HG02678 (cell line): ENCODE data around the gene RGL2.

Source experiments
- ATAC-seq: cut with Tn5 transposase; IDR thresholded peaks from one replicate; pipeline ENCODE4 v1.9.1; 2021; ENCODE audit warnings: mild to moderate bottlenecking, moderate library complexity; ENCODE audit not compliant: unreplicated experiment

RGL2 gene

DNA sequence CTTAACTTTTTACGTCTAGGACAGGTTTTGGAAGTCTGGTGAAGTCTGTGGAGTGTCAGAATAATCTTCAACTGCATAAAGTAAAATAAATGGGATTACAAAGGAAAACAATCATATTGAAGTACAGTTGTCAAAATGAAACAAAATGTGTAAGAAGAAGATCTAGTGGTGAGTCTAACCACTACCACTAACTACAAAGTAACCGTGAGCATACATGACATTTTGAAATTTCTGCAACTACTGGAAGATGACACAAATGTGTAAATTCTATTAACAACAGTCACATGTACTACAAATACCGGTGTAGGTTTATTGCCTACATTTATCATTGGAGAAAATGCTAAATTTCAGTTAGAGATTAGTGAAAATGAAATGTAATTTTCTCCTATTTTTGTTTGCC is 56.8 kb downstream of the RGL2 start:
- ATAC-seq: no peak
